ENCODE data around the gene WWC1.

Gene WWC1

DNA sequence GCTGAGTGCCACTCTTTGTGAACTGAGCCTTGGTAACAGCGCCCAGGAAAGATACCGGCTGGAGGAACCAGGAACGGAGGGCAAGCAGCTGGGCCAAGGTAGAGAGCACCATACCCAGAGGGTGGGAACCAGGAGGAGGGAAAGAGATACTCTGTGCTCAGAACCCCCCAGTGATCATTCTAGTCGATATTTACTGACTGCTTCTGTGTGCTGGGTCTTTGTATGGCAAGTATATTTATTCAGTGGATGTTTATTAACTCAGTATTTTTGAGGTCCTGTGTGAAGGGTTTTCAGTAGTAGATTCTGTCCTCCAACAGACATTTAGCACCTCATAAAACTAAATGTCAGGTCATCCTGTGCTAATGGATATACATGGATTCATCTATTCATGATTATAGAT is 132.5 kb downstream of the WWC1 start:
- H3K4me3 ChIP-seq (replicated peaks; ENCODE audit: low read depth, low read length), result no peak overlapping the region
- DNase-seq (ENCODE audit: extremely low read depth, low read depth), result no peak
- TF ChIP-seq, protein P1, sequence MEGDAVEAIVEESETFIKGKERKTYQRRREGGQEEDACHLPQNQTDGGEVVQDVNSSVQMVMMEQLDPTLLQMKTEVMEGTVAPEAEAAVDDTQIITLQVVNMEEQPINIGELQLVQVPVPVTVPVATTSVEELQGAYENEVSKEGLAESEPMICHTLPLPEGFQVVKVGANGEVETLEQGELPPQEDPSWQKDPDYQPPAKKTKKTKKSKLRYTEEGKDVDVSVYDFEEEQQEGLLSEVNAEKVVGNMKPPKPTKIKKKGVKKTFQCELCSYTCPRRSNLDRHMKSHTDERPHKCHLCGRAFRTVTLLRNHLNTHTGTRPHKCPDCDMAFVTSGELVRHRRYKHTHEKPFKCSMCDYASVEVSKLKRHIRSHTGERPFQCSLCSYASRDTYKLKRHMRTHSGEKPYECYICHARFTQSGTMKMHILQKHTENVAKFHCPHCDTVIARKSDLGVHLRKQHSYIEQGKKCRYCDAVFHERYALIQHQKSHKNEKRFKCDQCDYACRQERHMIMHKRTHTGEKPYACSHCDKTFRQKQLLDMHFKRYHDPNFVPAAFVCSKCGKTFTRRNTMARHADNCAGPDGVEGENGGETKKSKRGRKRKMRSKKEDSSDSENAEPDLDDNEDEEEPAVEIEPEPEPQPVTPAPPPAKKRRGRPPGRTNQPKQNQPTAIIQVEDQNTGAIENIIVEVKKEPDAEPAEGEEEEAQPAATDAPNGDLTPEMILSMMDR (IDR thresholded peaks at IDR 0.05; ENCODE audit: low read depth, low read length, missing control alignments), result no peak

- no peak for DNase-seq (ENCODE audit: extremely low read depth, low read depth)
- TF ChIP-seq, protein P1 (IDR thresholded peaks at IDR 0.05; ENCODE audit: low read depth, low read length, missing control alignments), result no peak
- H3K4me3 ChIP-seq (replicated peaks; ENCODE audit: low read depth, low read length), result no peak overlapping the region
Measured at GRCh38 chr5:168424594-168425323, 133.3 kb downstream of the WWC1 start.

DNA sequence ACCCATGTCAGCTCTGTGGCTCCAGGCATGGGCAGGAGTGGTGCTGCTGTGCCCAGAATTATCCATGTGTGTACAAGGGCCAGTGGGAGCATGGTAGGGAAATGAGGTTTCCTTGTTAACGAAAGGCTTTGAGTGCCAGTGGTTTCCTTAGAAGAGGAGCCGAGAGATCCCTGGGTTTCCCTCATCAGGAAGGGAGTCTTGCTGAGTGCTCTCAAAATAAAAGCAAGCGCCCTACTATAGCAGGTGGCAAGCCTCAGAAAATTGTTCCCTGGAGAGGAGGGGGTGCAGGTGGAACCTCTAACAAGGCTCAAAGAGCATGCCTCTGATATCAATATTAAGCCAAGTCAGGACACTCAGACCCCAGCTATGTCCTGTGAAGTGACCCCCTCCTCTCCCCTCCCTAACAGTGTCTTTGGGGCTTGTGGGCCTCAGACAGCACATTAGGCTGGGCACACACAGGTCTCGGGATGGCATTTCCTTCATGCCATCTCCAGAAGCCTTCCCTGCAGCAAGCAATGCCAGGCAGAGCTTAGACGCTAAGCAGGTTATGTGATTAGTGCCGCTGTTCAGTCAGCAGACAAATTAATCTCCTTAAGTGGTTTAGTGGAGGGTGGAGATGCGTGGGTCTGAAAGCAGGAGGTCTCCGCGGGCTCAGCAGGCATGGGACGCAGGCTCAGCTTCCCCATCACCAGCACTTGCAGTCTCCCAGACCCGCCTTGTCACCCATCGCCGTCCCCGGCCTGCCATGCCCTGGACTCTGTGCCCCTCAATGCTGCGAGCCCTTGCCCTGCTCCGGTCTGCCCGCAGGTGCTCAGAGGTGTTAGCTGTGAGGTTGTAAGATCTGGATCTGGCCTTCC is 134.8 kb downstream of the WWC1 start:
- no peak for DNase-seq (ENCODE audit: extremely low read depth, low read depth)
- TF ChIP-seq, protein P1 (IDR thresholded peaks at IDR 0.05; ENCODE audit: low read depth, low read length, missing control alignments), result no peak

DNA sequence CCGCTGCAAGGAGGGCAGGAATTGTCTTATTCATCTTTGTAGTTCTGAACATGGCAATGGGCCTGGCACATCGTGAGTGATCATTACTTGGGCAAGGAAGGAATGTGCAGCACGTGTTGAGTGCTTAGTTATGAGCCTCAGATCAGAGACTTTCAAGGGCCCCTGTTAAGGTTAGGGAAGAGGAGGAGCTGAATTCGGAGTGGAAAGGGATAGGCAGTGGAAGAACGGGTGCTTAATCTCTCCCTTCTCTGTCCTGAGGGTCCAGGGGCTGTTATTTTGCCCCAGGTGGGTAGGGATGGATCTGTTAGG is 135.4 kb downstream of the WWC1 start:
- TF ChIP-seq, protein P1 (IDR thresholded peaks at IDR 0.05; ENCODE audit: low read depth, low read length, missing control alignments), result no peak
- H3K4me3 ChIP-seq (replicated peaks; ENCODE audit: low read depth, low read length), result no peak overlapping the region
- no peak for DNase-seq (ENCODE audit: extremely low read depth, low read depth)

More for the DNA sequence above, 134.8 kb downstream of the WWC1 start:
- no peak overlapping the region for H3K4me3 ChIP-seq (replicated peaks; ENCODE audit: low read depth, low read length)

DNA sequence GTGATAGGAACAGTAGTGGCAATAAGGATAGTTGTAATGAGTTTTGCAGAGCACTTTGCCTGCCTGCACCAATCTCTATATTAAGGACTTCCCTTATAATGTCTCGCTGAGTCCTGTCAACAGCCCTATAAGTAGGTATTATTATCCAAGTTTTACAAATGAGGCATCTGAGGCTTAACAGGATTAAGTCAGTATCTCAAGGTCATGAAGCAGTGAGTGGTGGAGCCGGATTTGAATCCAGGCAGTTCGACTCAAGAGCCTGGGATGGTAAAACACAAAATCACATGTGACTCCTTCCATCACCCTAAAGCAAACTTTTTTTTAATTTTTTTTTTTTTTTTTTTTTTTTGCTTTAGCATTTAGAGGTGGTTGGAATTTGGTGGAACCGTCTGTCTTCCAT is 135.8 kb downstream of the WWC1 start:
- no peak overlapping the region for H3K4me3 ChIP-seq (replicated peaks; ENCODE audit: low read depth, low read length)
- TF ChIP-seq, protein P1 (IDR thresholded peaks at IDR 0.05; ENCODE audit: low read depth, low read length, missing control alignments), result no peak
- DNase-seq (ENCODE audit: extremely low read depth, low read depth), result no peak

DNA sequence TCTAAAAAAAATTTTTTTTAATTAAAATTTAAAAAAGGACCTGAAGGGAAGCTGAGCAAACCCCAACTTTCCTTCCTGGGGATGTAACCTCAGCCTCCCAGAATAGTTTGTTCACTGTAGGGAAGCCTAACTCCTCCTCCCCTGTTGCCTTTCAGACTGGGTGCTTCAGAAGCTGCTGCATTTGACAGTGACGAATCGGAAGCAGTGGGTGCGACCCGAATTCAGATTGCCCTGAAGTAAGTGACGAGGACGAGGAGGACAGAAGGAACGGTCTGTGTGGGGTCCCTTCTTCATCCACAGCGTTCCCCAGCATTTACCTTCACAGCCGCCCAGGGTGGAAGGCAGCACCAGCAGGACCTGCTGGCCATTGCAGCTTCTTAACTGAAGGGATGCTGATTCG is 137.1 kb downstream of the WWC1 start:
- no peak for DNase-seq (ENCODE audit: extremely low read depth, low read depth)

More for the DNA sequence above, 137.1 kb downstream of the WWC1 start:
- no peak overlapping the region for H3K4me3 ChIP-seq (replicated peaks; ENCODE audit: low read depth, low read length)
- TF ChIP-seq, protein P1 (IDR thresholded peaks at IDR 0.05; ENCODE audit: low read depth, low read length, missing control alignments), result no peak

All from HFF-Myc (cell line).